Lower lobe of right lung (tissue), 2 donors: Measurements from ENCODE around the gene LGALSL. TPM values are rescaled to one million over a fixed set of nuclear protein-coding genes. Genes with fewer than 3 reads are reported as not detected.

Source experiments
- ATAC-seq, 2 donors: fragments of 200-7000 bp; cut with Tn5 transposase; one replicate each; pipeline ENCODE4 v1.9.1; 2020 to 2022; ENCODE audit warnings: mild to moderate bottlenecking in 2 of 2, moderate library complexity in 2 of 2
- DNase-seq: peaks from one replicate; pipeline ENCODE4 v3.0.0-alpha.2; 2020
- H3K27ac ChIP-seq: fragments of 200-600 bp; one replicate; pipeline ENCODE4 v1.8.0; 2022
- H3K27me3 ChIP-seq: fragments of 200-600 bp; one replicate; pipeline ENCODE4 v1.8.0; 2022; ENCODE audit warnings: low read depth
- H3K36me3 ChIP-seq: fragments of 200-600 bp; one replicate; pipeline ENCODE4 v1.8.0; 2022; ENCODE audit warnings: mild to moderate bottlenecking
- H3K4me1 ChIP-seq: fragments of 200-600 bp; one replicate; pipeline ENCODE4 v1.8.0; 2022
- H3K4me3 ChIP-seq: fragments of 200-600 bp; one replicate; pipeline ENCODE4 v1.8.0; 2022; ENCODE audit warnings: mild to moderate bottlenecking
- H3K9me3 ChIP-seq: fragments of 200-600 bp; one replicate; pipeline ENCODE4 v1.8.0; 2022
- intact Hi-C: fragments of 100-400 bp; cut with DNase I; formaldehyde crosslinking; loops from one replicate; pipeline ENCODE4 v1.11.0; 2022
- total RNA-seq: library from RNA; stranded (reverse); fragmentation: NEBNext Ultra II Directional; extraction: Animal tissue kit (Norgen Biotek cat#: 25700); gene quantifications from one replicate; pipeline ENCODE4 v1.2.1, GENCODE V29; 2021
- TF ChIP-seq, protein P1 (sequence below): fragments of 200-600 bp; IDR thresholded peaks from one replicate; pipeline ENCODE4 v1.8.0; 2022; ENCODE audit warnings: antibody characterized with exemption, mild to moderate bottlenecking
- donor health status: DM: no; HTN: yes; CAD: no; lungs with severe emphysema.

Gene LGALSL
- total RNA-seq, 1 donor from 2014 or later: 30.8 TPM

DNA sequence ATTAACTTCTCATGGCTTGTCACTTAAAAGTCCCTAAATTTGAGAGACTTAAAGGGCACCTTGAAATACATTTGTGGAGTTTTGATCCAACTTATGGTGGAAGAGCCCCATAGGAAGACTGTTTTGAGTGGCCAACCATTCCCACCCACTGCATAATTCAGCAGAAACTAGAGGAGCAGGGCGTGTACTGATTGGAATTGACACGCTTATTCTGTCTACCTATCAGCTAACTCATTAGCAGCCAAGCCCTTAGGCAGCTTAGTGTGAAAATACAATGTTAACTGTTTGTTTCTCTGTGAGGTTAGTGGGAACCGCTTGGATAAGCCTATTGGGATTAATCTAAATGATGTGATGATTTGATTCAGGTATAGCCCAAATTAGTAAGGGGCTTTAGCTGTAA, 6.4 kb downstream of the LGALSL start:
- TF ChIP-seq, protein P1, sequence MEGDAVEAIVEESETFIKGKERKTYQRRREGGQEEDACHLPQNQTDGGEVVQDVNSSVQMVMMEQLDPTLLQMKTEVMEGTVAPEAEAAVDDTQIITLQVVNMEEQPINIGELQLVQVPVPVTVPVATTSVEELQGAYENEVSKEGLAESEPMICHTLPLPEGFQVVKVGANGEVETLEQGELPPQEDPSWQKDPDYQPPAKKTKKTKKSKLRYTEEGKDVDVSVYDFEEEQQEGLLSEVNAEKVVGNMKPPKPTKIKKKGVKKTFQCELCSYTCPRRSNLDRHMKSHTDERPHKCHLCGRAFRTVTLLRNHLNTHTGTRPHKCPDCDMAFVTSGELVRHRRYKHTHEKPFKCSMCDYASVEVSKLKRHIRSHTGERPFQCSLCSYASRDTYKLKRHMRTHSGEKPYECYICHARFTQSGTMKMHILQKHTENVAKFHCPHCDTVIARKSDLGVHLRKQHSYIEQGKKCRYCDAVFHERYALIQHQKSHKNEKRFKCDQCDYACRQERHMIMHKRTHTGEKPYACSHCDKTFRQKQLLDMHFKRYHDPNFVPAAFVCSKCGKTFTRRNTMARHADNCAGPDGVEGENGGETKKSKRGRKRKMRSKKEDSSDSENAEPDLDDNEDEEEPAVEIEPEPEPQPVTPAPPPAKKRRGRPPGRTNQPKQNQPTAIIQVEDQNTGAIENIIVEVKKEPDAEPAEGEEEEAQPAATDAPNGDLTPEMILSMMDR: no peak
- Histone ChIP-seq H3K36me3 (peaks cover 29% of the 10 kb centered on the region), H3K27ac (no peak overlapping the region), H3K4me1 (peaks cover 7% of the 10 kb centered on the region), H3K9me3 (no peaks in the 10 kb centered on the region), H3K4me3 (no peak overlapping the region), H3K27me3 (no peaks in the 10 kb centered on the region)
- DNase-seq: no peak
- no peak for ATAC-seq
- intact Hi-C loops: no loop called here

DNA sequence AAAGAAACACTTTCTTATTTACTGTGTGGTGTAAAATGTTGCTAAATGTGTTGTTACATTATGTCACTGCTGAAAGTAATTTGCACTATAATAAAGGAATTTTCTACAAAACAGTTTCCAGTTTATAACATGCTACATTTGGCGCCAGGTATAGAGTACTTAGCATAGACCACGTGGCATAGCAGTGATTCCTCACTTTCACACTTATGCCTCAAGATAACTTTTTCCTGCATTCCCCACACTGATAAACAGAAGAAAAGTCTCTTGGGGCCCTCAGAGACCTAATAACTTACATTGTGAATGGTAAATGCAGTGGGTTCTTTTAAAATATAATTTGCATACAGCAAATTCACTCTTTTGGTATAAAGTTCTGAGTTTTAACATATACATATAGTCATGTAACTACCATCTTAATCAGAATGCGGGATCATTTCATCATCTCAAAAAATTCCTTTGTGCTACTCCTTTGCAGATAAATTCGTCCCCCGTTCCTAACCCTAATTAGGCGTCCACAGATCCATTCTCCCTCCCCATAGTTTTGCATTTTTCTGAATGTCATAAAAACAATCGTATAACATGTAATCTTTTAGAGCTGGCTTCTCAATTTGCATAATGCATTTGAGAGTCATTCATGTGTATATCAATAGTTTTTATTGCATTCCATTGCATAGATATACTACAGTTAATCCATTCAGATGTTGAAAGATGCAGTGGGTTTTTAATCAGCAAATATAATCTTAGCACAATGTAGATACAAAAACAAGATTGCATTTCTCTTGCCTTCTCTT, 7.5 kb downstream of the LGALSL start:
- Histone ChIP-seq H3K27ac (no peak overlapping the region), H3K9me3 (no peaks in the 10 kb centered on the region), H3K27me3 (no peaks in the 10 kb centered on the region), H3K4me3 (no peak overlapping the region), H3K4me1 (no peaks in the 10 kb centered on the region), H3K36me3 (peaks cover 29% of the 10 kb centered on the region)
- intact Hi-C loops: no loop called here
- TF ChIP-seq, protein P1: no peak
- ATAC-seq (no peak), DNase-seq (no peak)

DNA sequence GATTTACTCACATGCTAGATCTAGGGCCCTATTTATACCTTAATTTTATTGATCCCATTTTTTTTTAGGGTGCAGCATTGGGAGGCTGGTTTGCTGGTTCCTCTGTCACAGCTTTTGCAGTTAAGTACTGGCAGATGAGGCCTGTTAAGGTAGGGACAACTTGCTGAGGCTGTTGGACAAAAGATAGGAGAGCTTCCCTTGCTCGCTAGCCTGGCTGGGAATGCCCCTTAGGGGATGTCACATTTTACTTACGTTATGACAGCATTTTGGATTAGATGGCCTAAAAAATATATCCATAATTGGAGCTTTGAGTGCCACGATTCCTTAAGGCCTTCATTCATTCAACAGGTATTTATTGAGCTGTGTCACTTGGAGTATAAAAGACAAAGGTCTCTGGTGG, 8.2 kb downstream of the LGALSL start:
- ATAC-seq (no peak), DNase-seq (no peak)
- Histone ChIP-seq H3K9me3 (no peaks in the 10 kb centered on the region), H3K4me1 (no peaks in the 10 kb centered on the region), H3K27ac (no peak overlapping the region), H3K4me3 (no peak overlapping the region), H3K36me3 (peaks cover 23% of the 10 kb centered on the region), H3K27me3 (no peaks in the 10 kb centered on the region)
- intact Hi-C loops: no loop called here
- TF ChIP-seq, protein P1: no peak

- Histone ChIP-seq H3K27me3 (no peaks in the 10 kb centered on the region), H3K9me3 (no peaks in the 10 kb centered on the region), H3K27ac (no peak overlapping the region), H3K4me3 (no peak overlapping the region), H3K36me3 (peaks cover 15% of the 10 kb centered on the region), H3K4me1 (peaks cover 6% of the 10 kb centered on the region)
- DNase-seq (no peak), ATAC-seq (no peak)
- intact Hi-C loops: no loop called here
- TF ChIP-seq, protein P1: no peak
Measured at GRCh38 chr2:64462940-64463700, 9.2 kb downstream of the LGALSL start.

GRCh38 chr2:64463781-64464180, 9.8 kb downstream of the LGALSL start:
- intact Hi-C loops: no loop called here
- H3K4me3 ChIP-seq: no peak overlapping the region
- no peak for DNase-seq
- TF ChIP-seq, protein P1: no peak
- ATAC-seq: no peak
- H3K4me1 ChIP-seq: peaks cover 6% of the 10 kb centered on the region
- no peaks in the 10 kb centered on the region for H3K27me3 ChIP-seq
- no peak overlapping the region for H3K27ac ChIP-seq
- H3K9me3 ChIP-seq: no peaks in the 10 kb centered on the region
- peaks cover 9% of the 10 kb centered on the region for H3K36me3 ChIP-seq
